Neural progenitor cell (in vitro differentiated cells): ENCODE results near the gene PSD2. TPM values are rescaled to one million over a fixed set of nuclear protein-coding genes. Genes with fewer than 3 reads are reported as not detected.

Experiments used
- DNase-seq: peaks from one replicate; pipeline ENCODE4 v3.0.0-alpha.2; 2016; ENCODE audit warnings: low spot score
- H2AFZ ChIP-seq: fragments of 200-600 bp; sonication (generic); replicated peaks from 2 replicates; pipeline ENCODE4 v1.6.1; 2016; ENCODE audit warnings: antibody characterized with exemption
- H3F3A ChIP-seq: fragments of 200-600 bp; sonication (generic); 2 replicates; pipeline ENCODE4 v1.6.1; 2016; ENCODE audit warnings: antibody characterized with exemption, low read depth
- H3K27ac ChIP-seq: fragments of 200-600 bp; sonication (generic); 2 replicates; pipeline ENCODE4 v1.5.1; 2016; ENCODE audit warnings: mild to moderate bottlenecking
- H3K27me3 ChIP-seq: fragments of 200-600 bp; sonication (generic); 2 replicates; pipeline ENCODE4 v1.6.1; 2016; ENCODE audit warnings: mild to moderate bottlenecking, moderate library complexity
- H3K36me3 ChIP-seq: fragments of 200-600 bp; sonication (generic); 2 replicates; pipeline ENCODE4 v1.5.1; 2016
- H3K4me1 ChIP-seq: fragments of 200-600 bp; sonication (generic); 2 replicates; pipeline ENCODE4 v1.6.1; 2016; ENCODE audit warnings: mixed run types
- H3K4me2 ChIP-seq: fragments of 200-600 bp; sonication (generic); 2 replicates; pipeline ENCODE4 v1.6.1; 2016
- H3K4me3 ChIP-seq: fragments of 200-600 bp; sonication (generic); 2 replicates; pipeline ENCODE4 v1.5.1; 2016
- H3K79me2 ChIP-seq: fragments of 200-600 bp; sonication (generic); 2 replicates; pipeline ENCODE4 v1.6.1; 2016; ENCODE audit warnings: low read depth
- H3K9ac ChIP-seq: fragments of 200-600 bp; sonication (generic); 2 replicates; pipeline ENCODE4 v1.6.1; 2016
- H3K9me3 ChIP-seq: fragments of 200-600 bp; sonication (generic); 2 replicates; pipeline ENCODE4 v1.5.1; 2016; ENCODE audit warnings: low read depth
- H4K20me1 ChIP-seq: fragments of 200-600 bp; sonication (generic); 2 replicates; pipeline ENCODE4 v1.6.1; 2016; ENCODE audit warnings: low read depth
- H3K27ac Mint-ChIP-seq: 3 replicates; pipeline ENCODE4 v1.8.0; 2021; ENCODE audit warnings: mixed read lengths
- H3K27me3 Mint-ChIP-seq: 2 replicates; pipeline ENCODE4 v1.8.0; 2022; ENCODE audit warnings: low read depth, mild to moderate bottlenecking, inconsistent platforms, moderate library complexity, mixed read lengths; ENCODE audit not compliant: insufficient read depth
- H3K36me3 Mint-ChIP-seq: 3 replicates; pipeline ENCODE4 v1.8.0; 2021; ENCODE audit warnings: mixed read lengths
- H3K4me1 Mint-ChIP-seq: 3 replicates; pipeline ENCODE4 v1.8.0; 2021; ENCODE audit warnings: mixed read lengths
- H3K4me3 Mint-ChIP-seq: 3 replicates; pipeline ENCODE4 v1.8.0; 2021; ENCODE audit warnings: mild to moderate bottlenecking, moderate library complexity, mixed read lengths
- H3K9me3 Mint-ChIP-seq: 3 replicates; pipeline ENCODE4 v1.8.0; 2020; ENCODE audit warnings: mixed read lengths
- EZH2 ChIP-seq: fragments of 200-600 bp; sonication (generic); IDR thresholded peaks from 2 replicates; pipeline ENCODE4 v1.6.1; 2017; ENCODE audit warnings: antibody characterized with exemption, mild to moderate bottlenecking, moderate library complexity
- EZH2phosphoT487 ChIP-seq: fragments of 200-600 bp; sonication (generic); IDR thresholded peaks from 2 replicates; pipeline ENCODE4 v1.6.1; 2017; ENCODE audit warnings: antibody characterized with exemption
- total RNA-seq: library from RNA; depleted of rRNA; stranded (reverse); fragments of >200 nt; gene quantifications from 2 replicates; pipeline ENCODE4 v1.2.3, GENCODE V29; 2015; ENCODE audit warnings: low replicate concordance
- TF ChIP-seq, protein P1 (sequence below): fragments of 200-600 bp; sonication (generic); IDR thresholded peaks from 2 replicates; pipeline ENCODE4 v1.5.1; 2017; ENCODE audit warnings: antibody characterized with exemption, mild to moderate bottlenecking

The PSD2 gene
- total RNA-seq, 1 donor from 2014 or later = 0.09 TPM

DNA sequence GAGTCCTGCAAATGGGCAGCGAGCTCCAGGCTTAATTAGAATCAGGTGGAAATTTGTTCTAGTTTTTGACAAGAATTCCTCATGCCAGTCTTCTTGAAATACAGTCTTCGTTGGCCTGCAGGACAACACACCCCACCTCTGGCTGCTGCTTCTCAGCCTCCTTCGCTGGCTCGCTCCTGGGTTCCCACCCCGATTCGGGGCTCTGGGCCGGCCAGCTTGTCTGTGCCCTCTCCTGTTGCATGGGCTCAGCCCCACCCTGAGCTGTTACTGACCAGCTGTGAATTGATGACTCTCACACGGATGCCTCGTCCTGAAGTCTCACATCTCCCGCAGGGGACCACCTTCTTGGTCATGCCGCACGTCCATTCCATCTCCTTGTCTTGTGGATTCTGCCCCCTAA, 21.0 kb downstream of the PSD2 start:
- Histone ChIP-seq H3K9ac (no peak overlapping the region), H3F3A (no peaks in the 10 kb centered on the region), H3K27ac (no peak overlapping the region), H3K4me2 (no peak overlapping the region), H3K4me3 (no peak overlapping the region), H2AFZ (no peak overlapping the region), H3K36me3 (no peaks in the 10 kb centered on the region), H3K4me1 (no peaks in the 10 kb centered on the region), H3K79me2 (no peaks in the 10 kb centered on the region), H4K20me1 (no peaks in the 10 kb centered on the region), H3K9me3 (no peaks in the 10 kb centered on the region), H3K27me3 (peaks cover 5% of the 10 kb centered on the region)
- no peak for DNase-seq
- H3K9me3 Mint-ChIP-seq = peaks cover 10% of the 10 kb centered on the region
- TF ChIP-seq EZH2phosphoT487 (no peak), EZH2 (no peak)
- TF ChIP-seq, protein P1, sequence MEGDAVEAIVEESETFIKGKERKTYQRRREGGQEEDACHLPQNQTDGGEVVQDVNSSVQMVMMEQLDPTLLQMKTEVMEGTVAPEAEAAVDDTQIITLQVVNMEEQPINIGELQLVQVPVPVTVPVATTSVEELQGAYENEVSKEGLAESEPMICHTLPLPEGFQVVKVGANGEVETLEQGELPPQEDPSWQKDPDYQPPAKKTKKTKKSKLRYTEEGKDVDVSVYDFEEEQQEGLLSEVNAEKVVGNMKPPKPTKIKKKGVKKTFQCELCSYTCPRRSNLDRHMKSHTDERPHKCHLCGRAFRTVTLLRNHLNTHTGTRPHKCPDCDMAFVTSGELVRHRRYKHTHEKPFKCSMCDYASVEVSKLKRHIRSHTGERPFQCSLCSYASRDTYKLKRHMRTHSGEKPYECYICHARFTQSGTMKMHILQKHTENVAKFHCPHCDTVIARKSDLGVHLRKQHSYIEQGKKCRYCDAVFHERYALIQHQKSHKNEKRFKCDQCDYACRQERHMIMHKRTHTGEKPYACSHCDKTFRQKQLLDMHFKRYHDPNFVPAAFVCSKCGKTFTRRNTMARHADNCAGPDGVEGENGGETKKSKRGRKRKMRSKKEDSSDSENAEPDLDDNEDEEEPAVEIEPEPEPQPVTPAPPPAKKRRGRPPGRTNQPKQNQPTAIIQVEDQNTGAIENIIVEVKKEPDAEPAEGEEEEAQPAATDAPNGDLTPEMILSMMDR = no peak
- no peaks in the 10 kb centered on the region for H3K36me3 Mint-ChIP-seq
- H3K4me3 Mint-ChIP-seq = no peak overlapping the region
- peaks cover 5% of the 10 kb centered on the region for H3K27me3 Mint-ChIP-seq
- H3K4me1 Mint-ChIP-seq = no peaks in the 10 kb centered on the region
- no peak overlapping the region for H3K27ac Mint-ChIP-seq

- Histone ChIP-seq H3K9ac (no peak overlapping the region), H3K36me3 (no peaks in the 10 kb centered on the region), H2AFZ (no peak overlapping the region), H3K27me3 (peaks cover 5% of the 10 kb centered on the region), H3K27ac (no peak overlapping the region), H3K9me3 (no peaks in the 10 kb centered on the region), H3K4me3 (no peak overlapping the region), H3F3A (no peaks in the 10 kb centered on the region), H4K20me1 (no peaks in the 10 kb centered on the region), H3K4me1 (no peaks in the 10 kb centered on the region), H3K4me2 (no peak overlapping the region), H3K79me2 (no peaks in the 10 kb centered on the region)
- peaks cover 5% of the 10 kb centered on the region for H3K27me3 Mint-ChIP-seq
- H3K36me3 Mint-ChIP-seq = no peaks in the 10 kb centered on the region
- DNase-seq = no peak
- H3K9me3 Mint-ChIP-seq = peaks cover 10% of the 10 kb centered on the region
- H3K4me1 Mint-ChIP-seq = no peaks in the 10 kb centered on the region
- H3K4me3 Mint-ChIP-seq = no peak overlapping the region
- H3K27ac Mint-ChIP-seq = no peak overlapping the region
- TF ChIP-seq, protein P1 = no peak
- TF ChIP-seq EZH2phosphoT487 = no peak
- no peak for TF ChIP-seq EZH2
Observed at GRCh38 chr5:139817362-139817761, 21.8 kb downstream of the PSD2 start.

GRCh38 chr5:139817970-139818369, 22.4 kb downstream of the PSD2 start:
- Histone ChIP-seq H4K20me1 (no peaks in the 10 kb centered on the region), H3F3A (no peaks in the 10 kb centered on the region), H3K9me3 (no peaks in the 10 kb centered on the region), H3K9ac (no peak overlapping the region), H3K79me2 (no peaks in the 10 kb centered on the region), H2AFZ (no peak overlapping the region), H3K4me2 (no peak overlapping the region), H3K27ac (no peak overlapping the region), H3K36me3 (no peaks in the 10 kb centered on the region), H3K4me1 (no peaks in the 10 kb centered on the region), H3K27me3 (peaks cover 5% of the 10 kb centered on the region), H3K4me3 (no peak overlapping the region)
- no peaks in the 10 kb centered on the region for H3K4me1 Mint-ChIP-seq
- no peak overlapping the region for H3K4me3 Mint-ChIP-seq
- no peak for DNase-seq
- H3K36me3 Mint-ChIP-seq = no peaks in the 10 kb centered on the region
- H3K27me3 Mint-ChIP-seq = peaks cover 5% of the 10 kb centered on the region
- TF ChIP-seq, protein P1 = no peak
- TF ChIP-seq EZH2phosphoT487 (no peak), EZH2 (no peak)
- no peak overlapping the region for H3K27ac Mint-ChIP-seq
- peaks cover 10% of the 10 kb centered on the region for H3K9me3 Mint-ChIP-seq
